ENCODE results near the gene SLC39A2. TPM values are rescaled to one million over a fixed set of nuclear protein-coding genes. Genes with fewer than 3 reads are reported as not detected.

The SLC39A2 gene
- total RNA-seq, 1 experiment from 2014 or later, result not detected

DNA sequence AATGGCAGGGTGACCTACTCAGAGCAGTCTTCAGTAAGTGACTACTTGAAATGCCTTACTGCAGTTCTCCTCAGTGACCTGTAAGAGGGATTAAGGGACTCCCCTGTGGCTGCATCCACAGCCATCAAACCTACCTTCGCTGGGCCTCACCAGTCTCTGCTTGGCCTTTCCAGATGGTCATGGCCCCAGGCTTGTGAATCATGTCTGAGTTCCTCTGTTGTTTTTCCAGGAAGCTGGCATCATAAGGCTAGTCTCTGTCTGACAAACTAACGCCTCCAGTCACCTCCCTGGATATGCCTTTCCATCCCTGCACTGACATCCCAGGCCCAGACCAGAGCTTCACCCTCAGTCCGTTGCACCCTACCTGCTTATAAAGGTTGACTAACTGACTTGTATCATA is 29.8 kb upstream of the SLC39A2 start:
- Histone ChIP-seq H3K27me3 (ENCODE audit: insufficient read depth, low read length) (no peaks in the 10 kb centered on the region), H3K9ac (ENCODE audit: low read length) (no peak overlapping the region), H3K27ac (ENCODE audit: low read depth, low read length) (no peak overlapping the region), H3K36me3 (ENCODE audit: control insufficient read depth in 1 of 2, insufficient read depth in 2 of 2, low read length in 2 of 2) (no peaks in the 10 kb centered on the region), H3K4me2 (ENCODE audit: low read length) (no peak overlapping the region), H3K79me2 (ENCODE audit: insufficient read depth, low read length) (no peaks in the 10 kb centered on the region), H3K4me1 (ENCODE audit: control insufficient read depth in 1 of 2, insufficient read depth in 2 of 2, low read length in 2 of 2) (peaks cover under 1 to 16% of the 10 kb centered on the region in 2 experiments; a peak in 3 of 4 replicates), H3K4me3 (replicated peaks in 1 of 2; ENCODE audit: low read depth in 1 of 2, low read length in 2 of 2) (no peak overlapping the region), H2AFZ (ENCODE audit: low read depth, low read length, poor library complexity, severe bottlenecking) (no peak overlapping the region), H3K9me3 (ENCODE audit: control insufficient read depth in 1 of 2, insufficient read depth in 1 of 2, low read depth in 1 of 2, low read length in 2 of 2) (no peaks in the 10 kb centered on the region), H4K20me1 (ENCODE audit: insufficient read depth) (no peaks in the 10 kb centered on the region), H3K9me2 (ENCODE audit: insufficient read depth) (no peaks in the 10 kb centered on the region)
- ATAC-seq (no peak), DNase-seq (ENCODE audit: low read depth, low spot score) (no peak)
- no TSS peak for BruUV-seq (replicated peaks)
- ChIA-PET RAD21 (ENCODE audit: low non-redundant PET in 1 of 2, low total read pairs in 2 of 2, uncharacterized antibody in 2 of 2, unreplicated experiment in 2 of 2) (no interaction called here), POLR2A (no interaction called here), CTCF (interaction anchor here (3.4 kb wide), 1 partner anchor 8 kb away, joined by 53 read pairs; no protein-coding TSS in a partner anchor)
- TF ChIP-seq EGR1 (IDR thresholded peaks at IDR 0.05; ENCODE audit: low read depth) (no peak), TCF7L2 (IDR thresholded peaks at IDR 0.05; ENCODE audit: borderline replicate concordance, extremely low read depth, insufficient read depth, insufficient read length) (no peak), EZH2phosphoT487 (IDR thresholded peaks at IDR 0.05; ENCODE audit: borderline replicate concordance) (no peak), ELF1 (IDR thresholded peaks at IDR 0.05; ENCODE audit: borderline replicate concordance, low read depth) (no peak), ZFX (IDR thresholded peaks at IDR 0.05) (no peak), CBX3 (IDR thresholded peaks at IDR 0.05; ENCODE audit: low read depth) (no peak), CEBPB (IDR thresholded peaks at IDR 0.05; ENCODE audit: low read depth) (no peak), SRF (IDR thresholded peaks at IDR 0.05; ENCODE audit: low read depth) (no peak), POLR2AphosphoS5 (IDR thresholded peaks at IDR 0.05; ENCODE audit: low read depth, low read length) (no peak)
- TF ChIP-seq, protein P1, sequence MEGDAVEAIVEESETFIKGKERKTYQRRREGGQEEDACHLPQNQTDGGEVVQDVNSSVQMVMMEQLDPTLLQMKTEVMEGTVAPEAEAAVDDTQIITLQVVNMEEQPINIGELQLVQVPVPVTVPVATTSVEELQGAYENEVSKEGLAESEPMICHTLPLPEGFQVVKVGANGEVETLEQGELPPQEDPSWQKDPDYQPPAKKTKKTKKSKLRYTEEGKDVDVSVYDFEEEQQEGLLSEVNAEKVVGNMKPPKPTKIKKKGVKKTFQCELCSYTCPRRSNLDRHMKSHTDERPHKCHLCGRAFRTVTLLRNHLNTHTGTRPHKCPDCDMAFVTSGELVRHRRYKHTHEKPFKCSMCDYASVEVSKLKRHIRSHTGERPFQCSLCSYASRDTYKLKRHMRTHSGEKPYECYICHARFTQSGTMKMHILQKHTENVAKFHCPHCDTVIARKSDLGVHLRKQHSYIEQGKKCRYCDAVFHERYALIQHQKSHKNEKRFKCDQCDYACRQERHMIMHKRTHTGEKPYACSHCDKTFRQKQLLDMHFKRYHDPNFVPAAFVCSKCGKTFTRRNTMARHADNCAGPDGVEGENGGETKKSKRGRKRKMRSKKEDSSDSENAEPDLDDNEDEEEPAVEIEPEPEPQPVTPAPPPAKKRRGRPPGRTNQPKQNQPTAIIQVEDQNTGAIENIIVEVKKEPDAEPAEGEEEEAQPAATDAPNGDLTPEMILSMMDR (IDR thresholded peaks at IDR 0.05 in 2 of 3, conservative IDR thresholded peaks at IDR 0.05 in 1 of 3; ENCODE audit: borderline replicate concordance in 1 of 3, insufficient read depth in 1 of 3, low read depth in 2 of 3, low read length in 2 of 3), result no peak
- intact Hi-C loops (cut with micrococcal nuclease), result no loop called here
